ENCODE measurements around the gene CRTC1. TPM values are rescaled to one million over a fixed set of nuclear protein-coding genes. Genes with fewer than 3 reads are reported as not detected.

CRTC1 gene
- total and polyA plus RNA-seq, 7 donors: 4.5 to 12.5 (median 8.1) TPM

GRCh38 chr19:18754501-18754900 lies 71.0 kb downstream of the CRTC1 start:
- TF ChIP-seq CTCF (IDR thresholded peaks at IDR 0.05): no peak
- WGBS, 3 donors: 84 to 86% (median 85%) methylated on average over 4 of the region's 4 CpGs
- Histone ChIP-seq H3K27ac (no peak overlapping the region), H3K27me3 (ENCODE audit: insufficient read depth in 3 of 3, low read length in 2 of 3) (no peaks in the 10 kb centered on the region), H3K36me3 (ENCODE audit: insufficient read depth in 1 of 2, low read depth in 1 of 2) (peaks cover 0 to 43% of the 10 kb centered on the region in 2 donors), H3K9me3 (no peaks in the 10 kb centered on the region), H3K4me1 (no peaks in the 10 kb centered on the region), H3K4me3 (no peak overlapping the region)
- ATAC-seq: no peak
- intact Hi-C loops (cut with DNase I): no loop called here
- DNase-seq: no peak

GRCh38 chr19:18756896-18757295 lies 73.4 kb downstream of the CRTC1 start:
- intact Hi-C loops (cut with DNase I): no loop called here
- 88 to 93% (median 91%) methylated on average over 16 of the region's 16 CpGs for WGBS, 3 donors
- peaks cover 2% of the 10 kb centered on the region for H3K4me1 ChIP-seq
- H3K27me3 ChIP-seq (ENCODE audit: insufficient read depth in 3 of 3, low read length in 2 of 3): no peaks in the 10 kb centered on the region
- H3K4me3 ChIP-seq: no peak overlapping the region
- H3K9me3 ChIP-seq: no peaks in the 10 kb centered on the region
- peaks cover 0 to 24% of the 10 kb centered on the region in 2 donors for H3K36me3 ChIP-seq (ENCODE audit: insufficient read depth in 1 of 2, low read depth in 1 of 2)
- no peak for TF ChIP-seq CTCF (IDR thresholded peaks at IDR 0.05)
- ATAC-seq (no peak), DNase-seq (no peak)
- H3K27ac ChIP-seq: no peak overlapping the region

GRCh38 chr19:18759304-18759994 lies 76.0 kb downstream of the CRTC1 start:
- no peaks in the 10 kb centered on the region for H3K9me3 ChIP-seq

GRCh38 chr19:18759995-18760426 lies 76.5 kb downstream of the CRTC1 start:
- Histone ChIP-seq H3K27me3 (ENCODE audit: insufficient read depth in 3 of 3, low read length in 2 of 3) (no peaks in the 10 kb centered on the region), H3K36me3 (ENCODE audit: insufficient read depth in 1 of 2, low read depth in 1 of 2) (peaks cover 0 to 7% of the 10 kb centered on the region in 2 donors), H3K27ac (no peak overlapping the region), H3K4me1 (peaks cover 31% of the 10 kb centered on the region), H3K4me3 (no peak overlapping the region), H3K9me3 (no peaks in the 10 kb centered on the region)
- no peak for TF ChIP-seq CTCF (IDR thresholded peaks at IDR 0.05)
- 88 to 92% (median 89%) methylated on average over 22 of the region's 22 CpGs for WGBS, 3 donors
- intact Hi-C loops (cut with DNase I): no loop called here
- DNase-seq (no peak), ATAC-seq (no peak)

More at GRCh38 chr19:18759304-18759994, 76.0 kb downstream of the CRTC1 start:
- H3K27ac ChIP-seq: no peak overlapping the region
- TF ChIP-seq CTCF (IDR thresholded peaks at IDR 0.05): no peak
- no peak overlapping the region for H3K4me3 ChIP-seq
- peaks cover 28% of the 10 kb centered on the region for H3K4me1 ChIP-seq
- no peaks in the 10 kb centered on the region for H3K27me3 ChIP-seq (ENCODE audit: insufficient read depth in 3 of 3, low read length in 2 of 3)
- intact Hi-C loops (cut with DNase I): no loop called here
- 87 to 91% (median 89%) methylated on average over 19 of the region's 19 CpGs for WGBS, 3 donors
- H3K36me3 ChIP-seq (ENCODE audit: insufficient read depth in 1 of 2, low read depth in 1 of 2): peaks cover 0 to 8% of the 10 kb centered on the region in 2 donors
- ATAC-seq (no peak), DNase-seq (no peak)

Data from psoas muscle (tissue), 8 donors.